ENCODE data around the gene SLC7A6.

The SLC7A6 gene

GRCh38 chr16:68235108-68235886 lies 29.0 kb upstream of the SLC7A6 start:
- no peak for DNase-seq

GRCh38 chr16:68235887-68236136 lies 28.5 kb upstream of the SLC7A6 start, which contains the start of gene ESRP2:
Gene ESRP2 (minus strand): TSS chr16:68236127. CDS start chr16:68236045, 82 bp downstream.
- no peak for DNase-seq

GRCh38 chr16:68236137-68236825 lies 28.0 kb upstream of the SLC7A6 start:
- DNase-seq = no peak

DNA sequence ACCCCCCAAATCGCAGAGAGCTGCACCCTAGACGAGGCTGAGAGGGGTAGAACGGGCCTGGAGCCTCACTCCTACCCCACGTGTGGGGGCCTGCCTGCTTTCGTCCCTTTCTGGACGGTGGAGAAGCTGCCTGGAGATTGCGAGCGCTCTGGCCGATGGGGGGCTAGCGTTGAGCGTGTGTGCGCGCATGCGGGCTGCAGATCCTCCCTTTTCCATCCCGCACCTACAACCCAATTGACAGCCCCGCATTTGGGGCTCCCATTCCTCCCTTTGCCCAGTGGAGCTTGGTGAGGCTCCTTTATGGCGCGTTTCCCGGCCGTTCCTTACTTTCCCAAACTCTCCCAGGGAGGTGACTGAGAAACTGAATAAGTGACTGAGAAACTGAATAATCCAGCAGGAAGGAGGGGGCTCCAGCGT lies 27.5 kb upstream of the SLC7A6 start:
- no peak for DNase-seq

DNA sequence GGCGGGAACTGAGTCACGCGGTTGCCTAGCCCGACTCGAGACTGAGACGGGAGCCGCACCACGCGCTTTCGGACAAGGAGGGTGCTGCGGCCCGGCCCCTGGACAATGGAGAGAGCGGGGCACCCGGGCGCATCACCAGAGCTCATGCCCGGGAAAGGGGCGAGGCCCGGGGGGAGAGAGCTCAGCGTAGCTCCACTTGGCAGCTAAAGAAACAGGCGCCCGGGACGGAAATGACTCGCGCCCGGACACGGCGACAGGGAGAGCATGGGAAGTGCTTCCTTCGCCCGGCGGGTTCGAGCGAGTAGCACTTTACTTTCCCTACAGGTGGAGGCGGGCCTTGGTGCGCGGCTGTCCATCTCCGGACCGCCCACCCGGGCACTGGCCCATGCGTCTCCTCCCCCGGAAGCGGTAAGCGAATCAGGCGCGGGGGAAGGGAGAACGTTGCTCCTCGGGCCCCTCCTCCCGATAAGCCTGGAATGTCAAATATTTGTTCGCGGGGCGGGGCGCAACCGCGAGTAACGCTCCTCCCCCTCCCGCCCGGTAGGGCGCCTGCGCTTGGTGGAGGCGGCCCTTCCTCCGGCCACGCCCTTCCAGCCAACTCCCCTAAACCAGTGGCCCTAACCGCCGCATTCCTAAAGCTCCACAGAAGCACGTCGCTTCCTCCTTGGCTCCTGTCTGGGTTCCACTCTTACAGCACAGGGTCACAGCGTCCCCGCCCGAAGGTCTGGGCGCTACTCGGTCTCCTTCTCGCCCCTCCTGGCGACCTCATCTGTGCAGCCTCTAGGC lies 26.9 kb upstream of the SLC7A6 start:
- peak; percentile 69 for DNase-seq

- DNase-seq = no peak
These were observed 26.3 kb upstream of the SLC7A6 start for GRCh38 chr16:68238029-68238345.

DNA sequence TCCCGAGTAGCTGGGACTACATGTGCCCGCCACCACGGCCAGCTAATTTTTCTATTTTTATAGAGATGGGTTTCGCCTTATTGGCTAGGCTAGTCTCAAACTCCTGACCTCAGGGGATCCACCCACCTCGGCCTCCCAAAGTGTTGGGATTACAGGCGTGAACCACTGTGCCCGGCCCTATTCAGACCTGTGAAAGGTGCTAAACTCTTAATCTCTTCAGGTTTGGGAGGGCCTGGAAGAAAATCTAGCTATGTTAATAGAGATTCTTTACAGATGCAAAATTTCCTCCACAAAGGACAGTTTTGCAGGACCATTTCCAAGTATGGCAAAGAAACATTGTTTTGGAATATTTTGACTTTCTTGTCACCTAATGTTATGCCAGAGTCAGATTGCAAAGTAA lies 22.2 kb upstream of the SLC7A6 start:
- no peak for DNase-seq

DNA sequence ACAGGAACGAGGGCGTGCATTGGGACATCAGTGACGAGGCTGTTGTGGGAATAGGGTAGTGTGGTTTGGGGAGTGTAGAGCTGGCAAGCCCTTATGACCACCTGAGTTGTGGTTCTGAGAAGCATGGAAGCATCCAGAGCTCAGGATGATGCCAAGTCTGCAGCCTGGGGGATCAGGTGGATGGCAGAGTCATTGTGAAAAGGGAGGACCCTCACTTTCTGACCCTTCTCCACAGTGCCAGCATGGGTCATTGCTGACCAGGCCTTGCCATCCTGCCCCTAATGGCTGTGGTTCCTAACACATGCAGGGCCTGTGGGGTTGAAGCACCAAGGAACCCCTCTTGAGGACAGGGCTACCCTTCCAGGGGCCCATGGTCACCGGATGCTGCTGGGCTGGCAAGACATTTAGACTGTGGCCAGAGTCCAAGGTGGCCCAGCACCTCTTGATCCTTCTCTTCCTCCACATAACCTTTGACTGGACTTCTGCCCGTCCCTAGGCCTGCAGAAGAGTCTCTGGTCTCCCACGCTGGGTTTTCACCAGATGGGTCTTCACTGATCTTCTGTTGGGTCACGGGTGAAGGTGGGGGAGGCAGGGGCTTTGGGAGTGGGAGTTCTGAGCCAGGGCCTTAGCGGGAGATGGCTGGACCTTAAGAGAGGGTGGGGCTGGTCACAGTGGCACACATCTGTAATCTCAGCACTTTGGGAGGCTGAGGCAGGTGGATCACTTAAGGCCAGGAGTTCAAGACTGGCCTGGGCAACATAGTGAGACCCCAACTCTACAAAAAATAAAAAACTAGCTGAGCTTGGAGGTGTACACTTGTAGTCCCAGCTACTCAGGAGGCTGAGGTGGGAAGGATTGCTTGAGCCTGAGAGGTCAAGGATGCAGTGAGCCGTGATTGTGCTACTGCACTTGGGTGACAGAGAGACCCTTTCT lies 21.1 kb upstream of the SLC7A6 start:
- no peak for DNase-seq

DNA sequence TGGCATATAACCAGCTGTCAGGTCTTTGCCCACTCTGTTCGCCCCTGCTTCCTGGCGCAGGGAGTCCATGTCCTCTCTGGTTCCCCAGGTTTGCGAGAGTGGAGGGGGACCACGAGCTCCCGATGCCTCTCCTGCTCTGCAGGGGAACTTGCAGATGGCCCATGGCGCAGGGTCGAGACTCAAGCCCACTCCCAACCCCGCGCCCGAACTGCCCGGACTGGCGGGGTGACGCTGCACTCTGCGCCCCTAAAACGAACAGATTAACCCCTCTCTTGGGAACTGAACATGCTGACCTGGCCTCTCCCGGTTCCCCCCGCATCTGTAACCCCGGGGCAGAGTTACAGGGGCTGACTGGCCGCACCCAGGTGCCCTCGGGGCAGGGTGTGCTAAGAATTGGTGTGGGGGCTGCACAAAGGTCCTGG lies 19.8 kb upstream of the SLC7A6 start:
- no peak for DNase-seq

- DNase-seq = peak; percentile 70
These were observed 19.1 kb upstream of the SLC7A6 start, which contains the start of gene PLA2G15 for GRCh38 chr16:68244903-68245853. Gene PLA2G15 (plus strand): TSS chr16:68245373. CDS start chr16:68245427, 54 bp downstream.

- no peak for DNase-seq
These were observed 18.2 kb upstream of the SLC7A6 start for GRCh38 chr16:68246121-68246520.

DNA sequence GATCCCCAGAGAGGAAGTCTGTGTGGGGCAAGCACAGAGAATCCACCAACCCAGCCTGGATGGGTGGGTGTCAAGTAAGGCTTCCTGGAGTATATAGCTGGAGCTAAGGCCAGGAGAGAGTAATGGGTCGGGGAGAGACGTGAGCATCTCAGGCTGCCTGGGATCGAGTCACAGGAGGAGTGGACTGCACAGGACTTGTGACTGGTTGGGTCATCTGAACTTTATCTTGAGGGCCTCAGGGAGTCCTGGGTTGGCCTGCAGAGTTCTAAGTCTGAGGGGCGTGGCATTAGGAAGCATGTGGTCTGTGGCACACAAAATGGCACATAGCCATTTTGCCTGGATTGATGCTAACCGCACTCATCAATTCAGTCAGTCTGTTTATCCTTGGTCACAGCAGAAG lies 17.7 kb upstream of the SLC7A6 start:
- no peak for DNase-seq

GRCh38 chr16:68247400-68247799 lies 16.9 kb upstream of the SLC7A6 start:
- DNase-seq = no peak

DNA sequence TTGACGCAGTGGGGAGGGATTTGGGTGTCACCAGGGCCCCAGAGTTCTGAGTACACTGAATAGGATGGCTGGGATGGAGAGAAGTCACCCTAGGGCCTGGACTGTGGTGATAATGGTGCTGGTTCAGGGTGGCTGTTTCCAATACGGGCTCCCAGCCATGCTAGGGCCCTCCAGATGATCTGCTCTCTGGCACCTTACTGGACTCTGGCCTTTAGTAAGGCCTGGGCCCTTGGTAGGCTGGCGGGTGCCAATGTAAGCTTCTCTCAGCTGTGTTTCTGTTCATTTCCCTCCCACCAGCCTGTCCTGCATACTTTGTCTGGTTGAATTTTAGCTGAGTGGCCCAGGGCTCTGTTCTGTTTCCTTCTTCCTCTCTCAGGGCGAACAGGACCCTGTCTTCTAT lies 16.4 kb upstream of the SLC7A6 start:
- DNase-seq = no peak

DNA sequence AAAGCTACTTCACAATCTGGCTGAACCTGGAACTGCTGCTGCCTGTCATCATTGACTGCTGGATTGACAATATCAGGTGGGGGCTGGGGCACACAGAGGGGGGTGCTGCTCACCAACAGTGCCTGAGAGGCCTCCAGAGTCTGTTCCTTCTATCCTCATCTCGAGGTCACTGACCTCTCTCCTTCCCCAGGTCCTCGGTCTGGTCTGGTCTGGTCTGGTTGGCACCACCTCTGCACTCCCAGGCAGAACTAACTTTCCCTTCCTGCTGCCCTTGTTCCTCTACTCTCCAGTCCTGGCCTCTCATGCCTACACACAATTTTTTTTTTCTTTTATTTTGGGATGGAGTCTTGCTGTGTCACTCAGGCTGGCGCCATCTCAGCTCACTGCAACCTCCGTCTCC lies 15.0 kb upstream of the SLC7A6 start:
- DNase-seq = no peak

DNA sequence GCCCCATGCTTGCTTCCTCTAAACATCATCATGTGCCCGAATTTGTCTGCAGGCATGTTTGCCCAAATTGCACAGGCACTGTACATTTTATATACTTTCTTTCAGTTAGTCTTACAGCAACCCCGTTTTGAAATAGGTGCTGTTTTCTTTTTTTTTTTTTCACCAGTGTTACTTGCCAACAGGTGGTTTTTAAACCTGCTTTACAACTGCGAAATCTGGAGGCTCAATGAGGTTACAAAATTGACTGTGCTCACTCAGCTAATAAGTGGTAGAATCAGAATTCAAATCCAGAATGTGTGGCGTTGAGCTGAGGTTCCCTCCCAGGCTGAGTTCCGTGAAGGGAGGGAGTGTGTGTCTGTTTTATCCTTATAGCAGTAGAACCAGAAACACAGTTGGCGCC lies 13.4 kb upstream of the SLC7A6 start:
- no peak for DNase-seq

- no peak for DNase-seq
These were observed 12.5 kb upstream of the SLC7A6 start for GRCh38 chr16:68251832-68252231.

DNA sequence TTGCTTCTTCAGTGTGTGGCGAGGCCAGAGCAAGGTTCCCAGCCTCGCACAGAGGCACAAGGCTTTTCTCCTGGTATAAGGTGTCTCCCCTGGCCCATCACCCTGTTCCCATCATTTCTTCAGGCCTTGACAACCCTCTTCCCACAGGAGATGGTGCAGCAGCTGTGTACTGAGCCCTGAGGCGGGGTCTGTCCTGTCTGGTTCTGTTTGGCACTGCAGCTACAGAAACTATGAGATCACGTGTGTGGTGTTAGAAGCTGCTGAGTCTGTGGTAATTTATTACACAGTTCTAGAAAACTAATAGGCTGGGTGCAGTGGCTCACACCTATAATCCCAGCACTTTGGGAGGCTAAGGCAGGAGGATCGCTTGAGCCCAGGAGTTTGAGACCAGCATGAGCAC lies 11.9 kb upstream of the SLC7A6 start:
- no peak for DNase-seq

DNA sequence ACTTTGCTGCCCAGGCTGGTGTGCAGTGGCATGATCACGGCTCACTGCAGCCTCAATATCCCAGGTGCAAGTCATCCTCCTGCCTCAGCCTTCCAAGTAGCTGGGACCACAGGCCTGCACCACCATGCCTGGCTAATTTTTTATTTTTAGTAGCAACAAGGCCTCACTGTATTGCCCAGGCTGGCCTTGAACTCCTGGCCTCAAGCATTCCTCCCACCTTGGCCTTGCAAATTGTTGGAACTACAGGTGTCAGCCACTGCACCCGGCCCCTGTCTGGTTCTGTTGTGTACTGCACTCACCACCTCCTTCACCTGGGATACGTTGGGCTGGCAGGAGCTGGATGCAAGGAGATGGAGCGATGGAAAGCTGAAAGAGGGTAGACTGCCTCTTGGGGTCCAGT lies 10.6 kb upstream of the SLC7A6 start:
- no peak for DNase-seq

GRCh38 chr16:68255712-68256111 lies 8.6 kb upstream of the SLC7A6 start:
- DNase-seq = no peak

GRCh38 chr16:68257251-68257905 lies 6.9 kb upstream of the SLC7A6 start:
- DNase-seq = no peak

All from NCI-H1694 (cell line).